Tibial artery (tissue), 4 donors: ENCODE measurements around the gene ZNF326.
"Not testable (repeated sequence)": the region's sequence is repeated elsewhere in the genome, so short reads cannot be mapped to it uniquely, and the experiment has no call there.

Source experiments
- DNase-seq, 2 donors: peaks; one replicate each; pipeline ENCODE4 v3.0.0-alpha.2; 2019
- H3K27ac ChIP-seq, 2 donors: fragments of 200-600 bp; sonication (generic) in 1 of 2; 1 replicate in 1 of 2; 2 replicates in 1 of 2; pipeline ENCODE4 v1.5.1; 2018 to 2019; ENCODE audit warnings: mild to moderate bottlenecking in 1 of 2
- H3K27me3 ChIP-seq, 2 donors: fragments of 200-600 bp; sonication (generic) in 1 of 2; one replicate each; pipeline versions ENCODE4 v1.5.1 to v1.6.0; 2016 to 2019
- H3K36me3 ChIP-seq, 3 donors: fragments of 200-600 bp; sonication (generic) in 2 of 3; one replicate each; pipeline ENCODE4 v1.5.1; 2016 to 2019; ENCODE audit warnings: mild to moderate bottlenecking in 2 of 3
- H3K4me1 ChIP-seq, 4 donors: fragments of 200-600 bp; sonication (generic) in 2 of 4; 1 replicate in 3 of 4; 2 replicates in 1 of 4; pipeline ENCODE4 v1.5.1; 2016 to 2019
- H3K4me3 ChIP-seq, 2 donors: fragments of 200-600 bp; sonication (generic) in 1 of 2; 1 replicate in 1 of 2; 2 replicates in 1 of 2; pipeline ENCODE4 v1.5.1; 2018 to 2019; ENCODE audit warnings: mild to moderate bottlenecking in 2 of 2
- H3K9me3 ChIP-seq, 3 donors: fragments of 200-600 bp; sonication (generic) in 1 of 3; one replicate each; pipeline ENCODE4 v1.5.1; 2016 to 2019
- intact Hi-C: fragments of 100-400 bp; cut with DNase I; formaldehyde crosslinking; loops from one replicate; pipeline ENCODE4 v1.15.0; 2023; ENCODE audit warnings: low total_unique reads
- TF ChIP-seq, protein P1 (sequence below), 2 experiments: fragments of 200-600 bp in 1 of 2; fragments of 450-650 bp in 1 of 2; IDR thresholded peaks; one replicate each; pipeline ENCODE4 v1.5.1; 2017 to 2019; ENCODE audit warnings: antibody characterized with exemption in 2 of 2, mild to moderate bottlenecking in 1 of 2, moderate library complexity in 1 of 2

The ZNF326 gene

DNA sequence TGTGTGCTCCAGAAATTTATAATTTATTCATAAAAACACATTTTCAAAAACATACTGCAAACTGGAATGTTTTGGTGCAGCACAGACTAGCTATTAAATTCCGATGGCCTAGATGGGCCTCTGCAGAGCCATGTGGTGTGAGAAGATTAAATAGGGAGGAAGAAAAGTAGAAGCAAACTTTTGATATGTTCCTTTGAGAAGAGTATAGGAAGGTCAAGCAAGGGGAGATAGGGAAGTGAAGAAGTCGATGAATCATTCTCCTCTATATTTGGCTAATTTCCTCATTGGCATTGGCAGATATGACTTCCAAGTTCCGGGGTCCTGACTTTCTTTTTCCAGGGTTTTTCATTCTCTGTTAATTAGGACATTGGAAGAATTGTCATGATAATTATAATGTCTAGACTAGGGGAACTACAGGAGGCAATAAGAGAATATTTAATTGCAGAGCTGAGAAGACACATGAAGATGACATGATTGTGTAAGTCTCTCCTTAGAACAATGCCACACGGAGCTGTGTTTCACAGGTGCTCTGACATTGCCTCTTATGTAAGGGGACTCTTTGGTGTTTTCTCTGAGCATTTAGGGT is 19.3 kb upstream of the ZNF326 start:
- no peak for DNase-seq
- Histone ChIP-seq H3K4me3 (no peak overlapping the region), H3K27ac (no peak overlapping the region), H3K9me3 (no peaks in the 10 kb centered on the region), H3K4me1 (no peaks in the 10 kb centered on the region), H3K27me3 (no peaks in the 10 kb centered on the region), H3K36me3 (no peaks in the 10 kb centered on the region)
- TF ChIP-seq, protein P1, sequence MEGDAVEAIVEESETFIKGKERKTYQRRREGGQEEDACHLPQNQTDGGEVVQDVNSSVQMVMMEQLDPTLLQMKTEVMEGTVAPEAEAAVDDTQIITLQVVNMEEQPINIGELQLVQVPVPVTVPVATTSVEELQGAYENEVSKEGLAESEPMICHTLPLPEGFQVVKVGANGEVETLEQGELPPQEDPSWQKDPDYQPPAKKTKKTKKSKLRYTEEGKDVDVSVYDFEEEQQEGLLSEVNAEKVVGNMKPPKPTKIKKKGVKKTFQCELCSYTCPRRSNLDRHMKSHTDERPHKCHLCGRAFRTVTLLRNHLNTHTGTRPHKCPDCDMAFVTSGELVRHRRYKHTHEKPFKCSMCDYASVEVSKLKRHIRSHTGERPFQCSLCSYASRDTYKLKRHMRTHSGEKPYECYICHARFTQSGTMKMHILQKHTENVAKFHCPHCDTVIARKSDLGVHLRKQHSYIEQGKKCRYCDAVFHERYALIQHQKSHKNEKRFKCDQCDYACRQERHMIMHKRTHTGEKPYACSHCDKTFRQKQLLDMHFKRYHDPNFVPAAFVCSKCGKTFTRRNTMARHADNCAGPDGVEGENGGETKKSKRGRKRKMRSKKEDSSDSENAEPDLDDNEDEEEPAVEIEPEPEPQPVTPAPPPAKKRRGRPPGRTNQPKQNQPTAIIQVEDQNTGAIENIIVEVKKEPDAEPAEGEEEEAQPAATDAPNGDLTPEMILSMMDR (IDR thresholded peaks at IDR 0.05), result no peak
- intact Hi-C loops, result no loop called here

DNA sequence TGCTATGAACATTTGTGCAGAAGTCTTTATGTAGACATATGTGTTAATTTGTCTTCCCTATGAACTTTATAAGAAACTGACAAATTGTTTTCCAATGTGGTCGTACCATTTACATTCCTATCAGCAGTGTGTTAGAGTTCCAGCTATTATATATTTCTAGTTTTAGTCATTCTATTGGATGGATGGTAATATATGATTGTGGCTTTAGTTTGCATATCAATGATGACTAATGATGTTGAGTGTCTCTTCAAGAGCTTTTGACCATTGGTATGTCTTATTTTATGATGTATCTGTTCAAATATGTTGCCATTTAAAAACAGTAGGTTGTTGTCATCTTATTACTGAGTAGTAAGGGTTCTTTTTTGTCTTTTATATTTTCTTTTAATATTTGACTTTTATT is 16.2 kb upstream of the ZNF326 start:
- TF ChIP-seq, protein P1 (IDR thresholded peaks at IDR 0.05), result no peak
- Histone ChIP-seq H3K4me3 (no peak overlapping the region), H3K9me3 (no peaks in the 10 kb centered on the region), H3K4me1 (no peaks in the 10 kb centered on the region), H3K36me3 (no peaks in the 10 kb centered on the region), H3K27ac (no peak overlapping the region), H3K27me3 (no peaks in the 10 kb centered on the region)
- no peak for DNase-seq
- intact Hi-C loops, result no loop called here

DNA sequence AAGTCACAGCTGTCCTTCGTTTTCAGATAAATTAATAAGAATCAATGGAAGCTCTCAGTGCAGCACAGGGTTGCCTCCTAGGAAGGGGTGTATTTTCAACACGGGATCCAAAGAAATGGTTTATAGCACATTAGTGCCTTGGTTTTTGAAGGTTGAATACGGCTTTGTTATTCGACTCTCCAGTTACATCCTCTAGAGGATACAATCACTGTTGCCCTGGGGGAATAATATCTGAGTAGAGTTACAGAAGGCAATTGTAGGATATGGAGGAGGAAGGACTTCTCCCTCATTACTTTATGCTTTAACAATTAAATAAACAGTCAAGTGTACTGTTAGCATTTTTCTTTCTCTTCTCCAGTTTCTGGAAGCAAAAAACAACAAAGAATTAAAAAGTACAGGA is 14.3 kb upstream of the ZNF326 start:
- Histone ChIP-seq H3K27me3 (no peaks in the 10 kb centered on the region), H3K36me3 (no peaks in the 10 kb centered on the region), H3K4me1 (no peaks in the 10 kb centered on the region), H3K4me3 (no peak overlapping the region), H3K9me3 (no peaks in the 10 kb centered on the region), H3K27ac (no peak overlapping the region)
- DNase-seq, result no peak
- TF ChIP-seq, protein P1 (IDR thresholded peaks at IDR 0.05), result no peak
- intact Hi-C loops, result no loop called here

- H3K9me3 ChIP-seq, H3K4me1 ChIP-seq, DNase-seq, H3K36me3 ChIP-seq, H3K27ac ChIP-seq, H3K4me3 ChIP-seq, H3K27me3 ChIP-seq, intact Hi-C loops: not testable (repeated sequence)
These were observed 12.1 kb upstream of the ZNF326 start for GRCh38 chr1:89982846-89983245.

GRCh38 chr1:89984564-89985116 is 10.3 kb upstream of the ZNF326 start:
- intact Hi-C loops, result loop anchor here (5.0 kb wide), 1 partner anchor 177 kb away; no protein-coding TSS in a partner anchor
- not testable (repeated sequence) for DNase-seq, H3K4me3 ChIP-seq, H3K27ac ChIP-seq, H3K36me3 ChIP-seq, H3K27me3 ChIP-seq, H3K4me1 ChIP-seq, H3K9me3 ChIP-seq

GRCh38 chr1:89986020-89986419 is 8.9 kb upstream of the ZNF326 start:
- Histone ChIP-seq H3K27ac (no peak overlapping the region), H3K9me3 (no peaks in the 10 kb centered on the region), H3K4me1 (no peaks in the 10 kb centered on the region), H3K4me3 (no peak overlapping the region), H3K27me3 (peaks cover 0 to 7% of the 10 kb centered on the region in 2 donors), H3K36me3 (no peaks in the 10 kb centered on the region)
- no peak for DNase-seq
- TF ChIP-seq, protein P1 (IDR thresholded peaks at IDR 0.05), result no peak
- intact Hi-C loops, result loop anchor here (5.0 kb wide), 1 partner anchor 179 kb away; no protein-coding TSS in a partner anchor
